Activated T-cell treated with anti-CD3 and anti-CD28 coated beads, Interleukin-2, amount 50 U/mL, for 72 hours (primary cell): Measurements from ENCODE around the gene SCYL1. TPM values are rescaled to one million over a fixed set of nuclear protein-coding genes. Genes with fewer than 3 reads are reported as not detected.

Source experiments
- ATAC-seq, 2 donors: fragments of 150-1000 bp; cut with Tn5 transposase; replicated peaks in 1 of 2; 2 replicates each; pipeline ENCODE4 v1.10.0; 2021; ENCODE audit warnings: moderate library complexity in 2 of 2, mild to moderate bottlenecking in 1 of 2
- DNase-seq, 2 donors: peaks; one replicate each; pipeline ENCODE4 v3.0.0; 2021 to 2022; ENCODE audit warnings: mixed read lengths in 1 of 2
- H3K27ac Mint-ChIP-seq: one replicate; pipeline ENCODE4 v1.8.0; 2022; ENCODE audit warnings: mild to moderate bottlenecking, moderate library complexity, mixed read lengths
- H3K27me3 Mint-ChIP-seq: one replicate; pipeline ENCODE4 v1.8.0; 2022; ENCODE audit warnings: low read depth, mixed read lengths
- H3K36me3 Mint-ChIP-seq, 2 donors: one replicate each; pipeline ENCODE4 v1.8.0; 2022; ENCODE audit warnings: mixed read lengths in 2 of 2, mild to moderate bottlenecking in 1 of 2; ENCODE audit not compliant: insufficient read depth in 2 of 2
- H3K4me1 Mint-ChIP-seq: one replicate; pipeline ENCODE4 v1.8.0; 2022; ENCODE audit warnings: low read depth, mixed read lengths
- H3K4me3 Mint-ChIP-seq, 2 donors: one replicate each; pipeline ENCODE4 v1.8.0; 2022; ENCODE audit warnings: mild to moderate bottlenecking in 2 of 2, mixed read lengths in 2 of 2, moderate library complexity in 2 of 2
- H3K9me3 Mint-ChIP-seq, 2 donors: one replicate each; pipeline ENCODE4 v1.8.0; 2022; ENCODE audit warnings: mixed read lengths in 2 of 2
- total RNA-seq, 2 donors: library from RNA; stranded (reverse); gene quantifications; one replicate each; pipeline ENCODE4 v1.2.3, GENCODE V29; 2022

The SCYL1 gene
- total RNA-seq, 2 donors from 2014 or later: 77.9 to 83.4 TPM

- H3K27ac Mint-ChIP-seq: peak overlapping the region; percentile 82
- H3K9me3 Mint-ChIP-seq: no peaks in the 10 kb centered on the region
- peak overlapping the region; percentile 90 to 92 for H3K4me3 Mint-ChIP-seq
- DNase-seq: no peak
- H3K36me3 Mint-ChIP-seq: peaks cover 2 to 8% of the 10 kb centered on the region in 2 donors
- peaks cover 66% of the 10 kb centered on the region for H3K4me1 Mint-ChIP-seq
- no peaks in the 10 kb centered on the region for H3K27me3 Mint-ChIP-seq
- ATAC-seq: no peak
Measured at GRCh38 chr11:65525546-65526480, 930 bp downstream of the SCYL1 start.

GRCh38 chr11:65526744-65527143, 1.9 kb downstream of the SCYL1 start:
- Mint-ChIP-seq H3K9me3 (no peaks in the 10 kb centered on the region), H3K4me3 (peak overlapping the region; percentile 90 to 92), H3K36me3 (peaks cover 2 to 12% of the 10 kb centered on the region in 2 donors), H3K27ac (peak overlapping the region; percentile 33), H3K27me3 (no peaks in the 10 kb centered on the region), H3K4me1 (peaks cover 62% of the 10 kb centered on the region)
- ATAC-seq (no peak), DNase-seq (no peak)

GRCh38 chr11:65528819-65529350, 4.0 kb downstream of the SCYL1 start:
- Mint-ChIP-seq H3K27ac (no peak overlapping the region), H3K4me1 (peaks cover 41% of the 10 kb centered on the region), H3K4me3 (no peak overlapping the region)

GRCh38 chr11:65529475-65530156, 4.7 kb downstream of the SCYL1 start:
- H3K4me3 Mint-ChIP-seq: no peak overlapping the region
- H3K4me1 Mint-ChIP-seq: peaks cover 34% of the 10 kb centered on the region
- H3K27me3 Mint-ChIP-seq: no peaks in the 10 kb centered on the region
- ATAC-seq (no peak), DNase-seq (no peak)
- no peaks in the 10 kb centered on the region for H3K9me3 Mint-ChIP-seq
- peak overlapping the region; percentile 65 for H3K27ac Mint-ChIP-seq
- H3K36me3 Mint-ChIP-seq: peaks cover 2 to 14% of the 10 kb centered on the region in 2 donors

More at GRCh38 chr11:65528819-65529350, 4.0 kb downstream of the SCYL1 start:
- Mint-ChIP-seq H3K9me3 (no peaks in the 10 kb centered on the region), H3K36me3 (peaks cover 2 to 14% of the 10 kb centered on the region in 2 donors), H3K27me3 (no peaks in the 10 kb centered on the region)
- DNase-seq: no peak
- no peak for ATAC-seq

- peaks cover 2 to 14% of the 10 kb centered on the region in 2 donors for H3K36me3 Mint-ChIP-seq
- H3K4me3 Mint-ChIP-seq: no peak overlapping the region
- H3K27ac Mint-ChIP-seq: peak overlapping the region; percentile 65
- no peaks in the 10 kb centered on the region for H3K27me3 Mint-ChIP-seq
- DNase-seq (no peak), ATAC-seq (peak; percentile 45 to 49)
- peaks cover 32% of the 10 kb centered on the region for H3K4me1 Mint-ChIP-seq
- H3K9me3 Mint-ChIP-seq: no peaks in the 10 kb centered on the region
Measured at GRCh38 chr11:65530157-65530496, 5.2 kb downstream of the SCYL1 start.

GRCh38 chr11:65532388-65533064, 7.6 kb downstream of the SCYL1 start:
- peaks cover 0 to 13% of the 10 kb centered on the region in 2 donors for H3K36me3 Mint-ChIP-seq
- DNase-seq (no peak), ATAC-seq (no peak)
- no peak overlapping the region for H3K27ac Mint-ChIP-seq
- no peaks in the 10 kb centered on the region for H3K9me3 Mint-ChIP-seq
- peaks cover 21% of the 10 kb centered on the region for H3K4me1 Mint-ChIP-seq
- no peak overlapping the region for H3K4me3 Mint-ChIP-seq
- no peaks in the 10 kb centered on the region for H3K27me3 Mint-ChIP-seq

GRCh38 chr11:65535102-65535501, 10.2 kb downstream of the SCYL1 start:
- no peak for ATAC-seq
- H3K36me3 Mint-ChIP-seq: peaks cover 0 to 6% of the 10 kb centered on the region in 2 donors
- H3K27ac Mint-ChIP-seq: no peak overlapping the region
- no peaks in the 10 kb centered on the region for H3K27me3 Mint-ChIP-seq
- DNase-seq: no peak
- peaks cover 6% of the 10 kb centered on the region for H3K4me1 Mint-ChIP-seq
- H3K4me3 Mint-ChIP-seq: no peak overlapping the region
- H3K9me3 Mint-ChIP-seq: no peaks in the 10 kb centered on the region

- no peaks in the 10 kb centered on the region for H3K9me3 Mint-ChIP-seq
- H3K27me3 Mint-ChIP-seq: no peaks in the 10 kb centered on the region
- ATAC-seq (no peak), DNase-seq (no peak)
- no peak overlapping the region for H3K27ac Mint-ChIP-seq
- no peak overlapping the region for H3K4me3 Mint-ChIP-seq
- H3K36me3 Mint-ChIP-seq: peaks cover 0 to 4% of the 10 kb centered on the region in 2 donors
- peaks cover 11% of the 10 kb centered on the region for H3K4me1 Mint-ChIP-seq
Measured at GRCh38 chr11:65536412-65537295, 11.8 kb downstream of the SCYL1 start.

- H3K27ac Mint-ChIP-seq: no peak overlapping the region
- peaks cover 17% of the 10 kb centered on the region for H3K4me1 Mint-ChIP-seq
- H3K4me3 Mint-ChIP-seq: no peak overlapping the region
- no peak for DNase-seq
- peaks cover 0 to 5% of the 10 kb centered on the region in 2 donors for H3K36me3 Mint-ChIP-seq
- H3K27me3 Mint-ChIP-seq: no peaks in the 10 kb centered on the region
- no peaks in the 10 kb centered on the region for H3K9me3 Mint-ChIP-seq
- ATAC-seq: no peak
Measured at GRCh38 chr11:65537296-65537597, 12.4 kb downstream of the SCYL1 start.

GRCh38 chr11:65537620-65538231, 12.8 kb downstream of the SCYL1 start:
- ATAC-seq (no peak), DNase-seq (no peak)
- Mint-ChIP-seq H3K4me1 (peaks cover 22% of the 10 kb centered on the region), H3K36me3 (peaks cover 1 to 8% of the 10 kb centered on the region in 2 donors), H3K27ac (no peak overlapping the region), H3K9me3 (no peaks in the 10 kb centered on the region), H3K27me3 (no peaks in the 10 kb centered on the region), H3K4me3 (peak overlapping the region in 1 of 2 donors; percentile 22)

GRCh38 chr11:65538232-65538914, 13.5 kb downstream of the SCYL1 start:
- Mint-ChIP-seq H3K4me3 (peak overlapping the region; percentile 21 to 40), H3K36me3 (peaks cover 2 to 9% of the 10 kb centered on the region in 2 donors), H3K27ac (no peak overlapping the region), H3K27me3 (no peaks in the 10 kb centered on the region), H3K4me1 (peaks cover 25% of the 10 kb centered on the region), H3K9me3 (no peaks in the 10 kb centered on the region)
- no peak for ATAC-seq
- no peak for DNase-seq
